ENCODE measurements around the gene GMDS. TPM values are rescaled to one million over a fixed set of nuclear protein-coding genes. Genes with fewer than 3 reads are reported as not detected.

GMDS gene
- total and polyA plus RNA-seq, 11 donors = 4.5 to 10.7 (median 7.0) TPM

- no peaks in the 10 kb centered on the region for H3K9me3 ChIP-seq
- no peak for TF ChIP-seq POLR2A (IDR thresholded peaks at IDR 0.05)
- TF ChIP-seq CTCF (IDR thresholded peaks at IDR 0.05) = no peak
- no peak overlapping the region for H3K27ac ChIP-seq
- no peaks in the 10 kb centered on the region for H3K36me3 ChIP-seq
- intact Hi-C loops (cut with DNase I) = loop anchor here in 1 of 10 donors (10.0 kb wide), 1 partner anchor 226 kb away; no protein-coding TSS in a partner anchor
- WGBS, 4 donors = 92 to 99% (median 94%) methylated on average over 1 of the region's 1 CpG
- ATAC-seq (no peak), DNase-seq (no peak)
- peaks cover 0 to 2% (median 0%) of the 10 kb centered on the region in 12 donors for H3K4me1 ChIP-seq
- H3K4me3 ChIP-seq = no peak overlapping the region
- no peaks in the 10 kb centered on the region for H3K27me3 ChIP-seq
Observed at GRCh38 chr6:2119275-2119674, 126.1 kb downstream of the GMDS start.

DNA sequence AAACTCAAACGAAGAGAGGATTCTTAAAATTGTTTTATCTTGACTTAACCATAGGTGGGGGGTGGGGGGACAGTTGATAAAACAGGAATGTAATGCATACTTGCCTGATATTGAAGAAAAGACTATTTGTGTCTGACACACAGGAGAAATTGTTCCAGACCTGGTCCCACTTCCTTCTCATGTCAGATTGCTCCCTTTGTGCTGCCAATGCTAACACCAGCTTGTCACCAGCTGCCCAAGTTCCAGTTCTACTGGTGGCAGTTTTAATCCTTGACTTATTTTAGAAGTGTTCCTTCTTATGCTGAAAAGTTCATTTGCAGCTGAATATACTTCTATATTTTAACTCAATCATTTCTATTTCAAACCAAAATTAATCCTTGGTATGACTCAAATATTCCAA is 127.3 kb downstream of the GMDS start:
- 51 to 72% (median 54%) methylated on average over 1 of the region's 1 CpG for WGBS, 4 donors
- Histone ChIP-seq H3K4me1 (no peaks in the 10 kb centered on the region), H3K9me3 (no peaks in the 10 kb centered on the region), H3K4me3 (no peak overlapping the region), H3K27me3 (no peaks in the 10 kb centered on the region), H3K27ac (no peak overlapping the region), H3K36me3 (no peaks in the 10 kb centered on the region)
- TF ChIP-seq POLR2A (IDR thresholded peaks at IDR 0.05) (no peak), CTCF (IDR thresholded peaks at IDR 0.05) (no peak)
- DNase-seq (no peak), ATAC-seq (no peak)
- intact Hi-C loops (cut with DNase I) = loop anchor here in 1 of 10 donors (10.0 kb wide), 1 partner anchor 227 kb away; no protein-coding TSS in a partner anchor

- intact Hi-C loops (cut with DNase I) = loop anchor here in 1 of 10 donors (10.0 kb wide), 1 partner anchor 227 kb away; no protein-coding TSS in a partner anchor
- H3K4me3 ChIP-seq = no peak overlapping the region
- WGBS, 4 donors = 94 to 98% (median 96%) methylated on average over 7 of the region's 7 CpGs
- no peaks in the 10 kb centered on the region for H3K4me1 ChIP-seq
- H3K27me3 ChIP-seq = no peaks in the 10 kb centered on the region
- TF ChIP-seq CTCF (IDR thresholded peaks at IDR 0.05) (no peak), POLR2A (IDR thresholded peaks at IDR 0.05) (no peak)
- H3K36me3 ChIP-seq = no peaks in the 10 kb centered on the region
- DNase-seq (no peak), ATAC-seq (no peak)
- no peaks in the 10 kb centered on the region for H3K9me3 ChIP-seq
- H3K27ac ChIP-seq = no peak overlapping the region
Observed at GRCh38 chr6:2117447-2117846, 128.0 kb downstream of the GMDS start.

DNA sequence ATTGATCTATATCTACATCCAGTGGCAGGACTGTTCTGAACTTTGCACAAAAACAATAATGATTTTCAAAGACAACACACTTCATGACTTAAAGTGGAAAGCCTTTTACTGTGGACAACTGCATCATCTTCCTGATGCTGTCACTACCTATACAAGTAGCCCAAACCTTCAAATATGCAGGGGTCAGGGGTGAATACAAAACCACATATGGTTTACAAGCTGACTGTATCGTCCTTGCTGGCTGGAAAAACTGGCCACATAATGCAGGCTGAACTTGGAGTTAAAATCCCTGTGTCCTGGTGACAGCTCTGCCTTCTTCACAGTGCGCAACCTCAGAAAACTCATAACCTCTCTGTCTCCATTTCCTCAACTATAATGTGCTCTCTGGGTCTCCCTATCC is 128.9 kb downstream of the GMDS start:
- no peaks in the 10 kb centered on the region for H3K36me3 ChIP-seq
- 62 to 100% (median 95%) methylated on average over 2 of the region's 2 CpGs for WGBS, 4 donors
- TF ChIP-seq CTCF (IDR thresholded peaks at IDR 0.05) (no peak), POLR2A (IDR thresholded peaks at IDR 0.05) (no peak)
- H3K27ac ChIP-seq = no peak overlapping the region
- H3K4me3 ChIP-seq = no peak overlapping the region
- DNase-seq = no peak
- peaks cover 0 to 6% (median 2%) of the 10 kb centered on the region in 12 donors for H3K4me1 ChIP-seq
- intact Hi-C loops (cut with DNase I) = loop anchor here in 1 of 10 donors (10.0 kb wide), 1 partner anchor 228 kb away; no protein-coding TSS in a partner anchor
- H3K9me3 ChIP-seq = no peaks in the 10 kb centered on the region
- no peaks in the 10 kb centered on the region for H3K27me3 ChIP-seq
- ATAC-seq = no peak

All from heart left ventricle (tissue), 16 donors.